ENCODE results near the gene PBX4. TPM values are rescaled to one million over a fixed set of nuclear protein-coding genes. Genes with fewer than 3 reads are reported as not detected.
A peak's percentile ranks its signal among the peaks of the same experiment; 100 is the strongest.

The PBX4 gene
- total and polyA plus RNA-seq, 2 of the 8 experiments (the other 6 are each of a cell fraction or from before 2014, with no cell fraction given) = 3.4 to 3.8 TPM

DNA sequence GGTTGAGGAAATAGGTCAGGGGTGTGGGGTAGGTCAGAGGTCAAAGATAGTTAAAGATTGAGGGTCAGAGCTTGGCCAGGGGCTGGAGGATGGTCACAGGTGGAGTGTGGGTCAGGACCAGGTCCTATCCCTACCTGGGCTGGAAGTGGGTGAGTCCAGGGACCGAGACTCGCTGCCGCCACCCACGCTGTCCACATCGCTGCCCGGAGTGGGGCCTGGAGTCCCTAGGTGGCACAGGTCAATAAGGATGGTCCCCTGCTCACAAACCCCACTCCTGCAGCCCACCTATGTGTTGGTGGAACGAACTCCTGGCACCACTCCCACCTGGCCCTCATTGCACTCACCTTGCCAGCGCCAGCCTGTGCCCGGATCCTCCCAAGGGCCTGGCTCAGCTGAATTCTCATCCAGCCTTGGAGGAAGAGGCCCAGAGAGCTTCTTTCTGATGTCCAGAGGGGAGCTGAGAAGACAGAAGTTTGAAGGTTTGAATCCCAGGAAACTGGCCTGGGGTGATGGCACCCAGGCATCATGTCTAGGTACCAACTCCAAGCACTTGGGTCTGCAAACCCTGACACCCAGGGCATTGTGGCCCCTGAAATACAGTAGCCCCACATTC is 18.2 kb upstream of the PBX4 start:
- Histone ChIP-seq H3K9me3 (ENCODE audit: insufficient read depth in 2 of 2, low read depth in 1 of 2, low read length in 1 of 2) (no peaks in the 10 kb centered on the region), H3K9ac (replicated peaks in 1 of 4; ENCODE audit: extremely low read depth in 1 of 4, low read depth in 3 of 4, low read length in 3 of 4) (no peak overlapping the region), H2AFZ (ENCODE audit: low read length) (no peak overlapping the region), H3K4me2 (ENCODE audit: insufficient read depth in 1 of 2, low read depth in 2 of 2, low read length in 2 of 2) (peak overlapping the region; percentile 50 to 54; a peak in 2 of 4 replicates), H3K56ac (replicated peaks; ENCODE audit: insufficient read length, low read depth, low read length) (no peak overlapping the region), H4K8ac (ENCODE audit: extremely low read depth, insufficient read depth, low read length) (no peak overlapping the region), H4K20me1 (replicated peaks in 1 of 2; ENCODE audit: control insufficient read depth in 1 of 2, insufficient read depth in 2 of 2, low read length in 2 of 2) (peaks cover 0 to 9% of the 10 kb centered on the region in 2 experiments), H3K4ac (replicated peaks; ENCODE audit: insufficient read length, low read depth, low read length) (no peak overlapping the region), H3K18ac (ENCODE audit: extremely low read depth, low read length) (no peak overlapping the region), H3K27me3 (replicated peaks in 1 of 4; ENCODE audit: control insufficient read depth in 3 of 4, extremely low read depth in 1 of 4, insufficient read depth in 3 of 4, low read length in 3 of 4) (no peaks in the 10 kb centered on the region), H3K79me2 (ENCODE audit: control insufficient read depth in 1 of 2, insufficient read depth in 2 of 2, low read length in 2 of 2) (no peaks in the 10 kb centered on the region), H3K36me3 (ENCODE audit: control insufficient read depth in 2 of 4, insufficient read depth in 4 of 4, low read length in 3 of 4) (peaks cover 4 to 12% (median 11%) of the 10 kb centered on the region in 4 experiments; a peak in 7 of 8 replicates), H3K23ac (ENCODE audit: insufficient read length) (no peak overlapping the region), H4K5ac (ENCODE audit: insufficient read length, low read depth, low read length) (no peak overlapping the region), H2BK15ac (ENCODE audit: low read length) (no peak overlapping the region), H3K4me3 (ENCODE audit: extremely low read depth in 1 of 4, insufficient read depth in 2 of 4, low read depth in 3 of 4, low read length in 4 of 4) (peak overlapping the region in 1 of 4 experiments; percentile 45; a peak in 2 of 8 replicates), H3K14ac (ENCODE audit: insufficient read length) (no peak overlapping the region), H3K79me1 (ENCODE audit: low read depth, low read length) (no peaks in the 10 kb centered on the region), H2BK20ac (ENCODE audit: low read length) (no peak overlapping the region), H4K91ac (replicated peaks; ENCODE audit: insufficient read length, low read length) (no peak overlapping the region), H2AK5ac (ENCODE audit: low read depth, low read length) (no peak overlapping the region), H2BK120ac (replicated peaks; ENCODE audit: low read depth, low read length) (no peak overlapping the region), H2BK5ac (ENCODE audit: low read depth, low read length) (no peak overlapping the region), H3K4me1 (replicated peaks in 1 of 4; ENCODE audit: control insufficient read depth in 3 of 4, insufficient read depth in 4 of 4, low read length in 3 of 4) (peaks cover 0 to 8% (median 6%) of the 10 kb centered on the region in 4 experiments; a peak in 5 of 7 replicates), H3K23me2 (ENCODE audit: low read depth, low read length) (no peaks in the 10 kb centered on the region; the same call in 1 of the 2 replicates), H3K27ac (ENCODE audit: low read depth, low read length) (no peak overlapping the region), H2BK12ac (ENCODE audit: low read depth, low read length) (no peak overlapping the region)
- WGBS, 2 experiments (ENCODE audit: extremely low coverage in 1 of 2, insufficient coverage in 1 of 2, insufficient read length in 1 of 2, insufficient replicate concordance in 2 of 2, low coverage in 1 of 2, low lambda C conversion rate in 2 of 2, missing lambda C conversion rate in 1 of 2) = 96% methylated on average over 9 of the region's 9 CpGs; no CpG with 5 or more reads in 1 of the 2 experiments
- DNase-seq (ENCODE audit: low read depth in 1 of 2, low spot score in 2 of 2) (no peak), FAIRE-seq (no peak)
- CTCF ChIA-PET (ENCODE audit: partially characterized antibody) = interaction anchor here (1.1 to 2.1 kb wide), 4 partner anchors 16 to 104 kb away, joined by 3 to 7 read pairs (median 4); no protein-coding TSS in a partner anchor
- POLR2A ChIA-PET (ENCODE audit: partially characterized antibody) = interaction anchor here (1.0 to 2.8 kb wide), 4 partner anchors 8 to 104 kb away, joined by 3 to 11 read pairs (median 7); partner anchors contain the start of gene LPAR2
- TF ChIP-seq SUZ12 (IDR thresholded peaks at IDR 0.05; ENCODE audit: low read length) = no peak
